ENCODE results near the gene PC.

- TF ChIP-seq EP300 (IDR thresholded peaks at IDR 0.05) (no peak), POLR2AphosphoS5 (IDR thresholded peaks at IDR 0.05) (no peak), CTCF (IDR thresholded peaks at IDR 0.05) (no peak)
These were observed 16.7 kb upstream of the PC start, which contains the start of gene C11orf86 for GRCh38 chr11:66974724-66975404.

Measured in sigmoid colon (tissue), 4 donors.